GM23338 (cell line): ENCODE results near the gene CBX5.

ENCODE experiments used
- EZH2 ChIP-seq: fragments of 200-600 bp; sonication (generic); IDR thresholded peaks from one replicate; pipeline ENCODE4 v1.8.0; 2017; ENCODE audit warnings: antibody characterized with exemption, mild to moderate bottlenecking, low read depth; ENCODE audit not compliant: unreplicated experiment
- JUNB ChIP-seq: IDR thresholded peaks from one replicate; pipeline ENCODE4 v1.6.1; 2016; ENCODE audit warnings: antibody characterized with exemption; ENCODE audit not compliant: unreplicated experiment
- TF ChIP-seq, protein P1 (sequence below), 2 experiments: fragments of 200-600 bp in 1 of 2; sonication (generic) in 1 of 2; conservative IDR thresholded peaks; 2 replicates each; pipeline versions ENCODE4 v1.5.1 to v1.6.1; 2016 to 2017; ENCODE audit warnings: antibody characterized with exemption in 2 of 2, low read depth in 2 of 2, mild to moderate bottlenecking in 2 of 2, moderate library complexity in 1 of 2

DNA sequence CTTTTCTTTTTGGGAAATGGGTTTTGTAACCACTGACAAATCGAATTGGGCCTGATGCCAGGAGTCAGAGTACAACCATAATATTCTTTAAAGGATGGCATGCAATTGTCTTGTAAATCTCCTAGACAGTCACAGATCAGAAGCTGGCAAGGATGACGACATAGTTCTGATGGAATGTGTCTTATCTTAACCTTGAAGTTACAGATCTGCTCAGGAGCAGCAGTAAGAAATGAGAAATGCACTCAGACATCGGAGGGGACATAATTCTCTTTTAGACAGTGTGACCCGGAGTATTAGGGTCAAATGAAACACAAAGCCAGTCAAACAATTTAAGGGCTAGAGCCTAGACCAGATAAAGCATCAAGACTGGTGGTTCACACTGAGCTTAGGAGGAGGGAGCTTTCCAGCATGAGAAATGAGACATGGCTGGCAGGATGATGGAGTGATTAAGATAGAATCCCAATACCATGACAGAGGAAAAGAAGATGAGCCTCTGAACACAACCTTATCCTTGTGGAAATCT, 17.5 kb downstream of the CBX5 start:
- TF ChIP-seq, protein P1, sequence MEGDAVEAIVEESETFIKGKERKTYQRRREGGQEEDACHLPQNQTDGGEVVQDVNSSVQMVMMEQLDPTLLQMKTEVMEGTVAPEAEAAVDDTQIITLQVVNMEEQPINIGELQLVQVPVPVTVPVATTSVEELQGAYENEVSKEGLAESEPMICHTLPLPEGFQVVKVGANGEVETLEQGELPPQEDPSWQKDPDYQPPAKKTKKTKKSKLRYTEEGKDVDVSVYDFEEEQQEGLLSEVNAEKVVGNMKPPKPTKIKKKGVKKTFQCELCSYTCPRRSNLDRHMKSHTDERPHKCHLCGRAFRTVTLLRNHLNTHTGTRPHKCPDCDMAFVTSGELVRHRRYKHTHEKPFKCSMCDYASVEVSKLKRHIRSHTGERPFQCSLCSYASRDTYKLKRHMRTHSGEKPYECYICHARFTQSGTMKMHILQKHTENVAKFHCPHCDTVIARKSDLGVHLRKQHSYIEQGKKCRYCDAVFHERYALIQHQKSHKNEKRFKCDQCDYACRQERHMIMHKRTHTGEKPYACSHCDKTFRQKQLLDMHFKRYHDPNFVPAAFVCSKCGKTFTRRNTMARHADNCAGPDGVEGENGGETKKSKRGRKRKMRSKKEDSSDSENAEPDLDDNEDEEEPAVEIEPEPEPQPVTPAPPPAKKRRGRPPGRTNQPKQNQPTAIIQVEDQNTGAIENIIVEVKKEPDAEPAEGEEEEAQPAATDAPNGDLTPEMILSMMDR (conservative IDR thresholded peaks at IDR 0.05; ENCODE audit: low read depth in 2 of 2), result no peak
- TF ChIP-seq JUNB, result no peak
- TF ChIP-seq EZH2, result no peak
